HG03378 (cell line): ENCODE results near the gene C20orf204.

Experiments
- ATAC-seq: cut with Tn5 transposase; IDR thresholded peaks from one replicate; pipeline ENCODE4 v1.9.1; 2021; ENCODE audit warnings: mild to moderate bottlenecking, moderate library complexity; ENCODE audit not compliant: unreplicated experiment

Gene C20orf204

GRCh38 chr20:64055396-64055892 lies 19.5 kb downstream of the C20orf204 start:
- no peak for ATAC-seq

GRCh38 chr20:64055893-64056638 lies 20.1 kb downstream of the C20orf204 start:
- no peak for ATAC-seq

GRCh38 chr20:64056639-64056888 lies 20.6 kb downstream of the C20orf204 start:
- ATAC-seq, result no peak

GRCh38 chr20:64056889-64057627 lies 21.1 kb downstream of the C20orf204 start:
- no peak for ATAC-seq

GRCh38 chr20:64057628-64058498 lies 21.9 kb downstream of the C20orf204 start:
- no peak for ATAC-seq

GRCh38 chr20:64058536-64058935 lies 22.6 kb downstream of the C20orf204 start:
- no peak for ATAC-seq

GRCh38 chr20:64062276-64062595 lies 26.3 kb downstream of the C20orf204 start:
- ATAC-seq, result no peak

- ATAC-seq, result peak; percentile 67
Measured at GRCh38 chr20:64062596-64063388, 26.8 kb downstream of the C20orf204 start, which contains the start of gene TCEA2. Gene TCEA2, plus strand, starts transcription at chr20:64063198. Its CDS starts 115 bp downstream, at chr20:64063313.

- no peak for ATAC-seq
Measured at GRCh38 chr20:64063389-64064144, 27.6 kb downstream of the C20orf204 start.

GRCh38 chr20:64064145-64064698 lies 28.2 kb downstream of the C20orf204 start:
- no peak for ATAC-seq

- ATAC-seq, result no peak
Measured at GRCh38 chr20:64065062-64065973, 29.3 kb downstream of the C20orf204 start.

- no peak for ATAC-seq
Measured at GRCh38 chr20:64065974-64066343, 30.0 kb downstream of the C20orf204 start.

- ATAC-seq, result no peak
Measured at GRCh38 chr20:64067005-64067632, 31.1 kb downstream of the C20orf204 start.

GRCh38 chr20:64067733-64068307 lies 31.8 kb downstream of the C20orf204 start:
- no peak for ATAC-seq

- no peak for ATAC-seq
Measured at GRCh38 chr20:64068386-64069208, 32.6 kb downstream of the C20orf204 start.

- no peak for ATAC-seq
Measured at GRCh38 chr20:64069209-64069613, 33.2 kb downstream of the C20orf204 start.
